GM12864 (cell line): ENCODE results near the gene TPT1.

Experiments used
- DNase-seq: peaks from one replicate; pipeline ENCODE4 v3.0.0-alpha.2; 2011; ENCODE audit warnings: low read depth
- H3K4me3 ChIP-seq: 2 replicates; pipeline ENCODE4 v1.5.1; 2011; ENCODE audit warnings: mild to moderate bottlenecking, low read depth, low read length, control low read depth
- TF ChIP-seq, protein P1 (sequence below): IDR thresholded peaks from 2 replicates; pipeline ENCODE4 v1.5.1; 2011; ENCODE audit warnings: low read depth, mild to moderate bottlenecking, moderate library complexity, low read length, control low read depth, inconsistent platforms; ENCODE audit errors: missing control alignments

TPT1 gene

GRCh38 chr13:45336025-45336800, 4.8 kb downstream of the TPT1 start:
- TF ChIP-seq, protein P1, sequence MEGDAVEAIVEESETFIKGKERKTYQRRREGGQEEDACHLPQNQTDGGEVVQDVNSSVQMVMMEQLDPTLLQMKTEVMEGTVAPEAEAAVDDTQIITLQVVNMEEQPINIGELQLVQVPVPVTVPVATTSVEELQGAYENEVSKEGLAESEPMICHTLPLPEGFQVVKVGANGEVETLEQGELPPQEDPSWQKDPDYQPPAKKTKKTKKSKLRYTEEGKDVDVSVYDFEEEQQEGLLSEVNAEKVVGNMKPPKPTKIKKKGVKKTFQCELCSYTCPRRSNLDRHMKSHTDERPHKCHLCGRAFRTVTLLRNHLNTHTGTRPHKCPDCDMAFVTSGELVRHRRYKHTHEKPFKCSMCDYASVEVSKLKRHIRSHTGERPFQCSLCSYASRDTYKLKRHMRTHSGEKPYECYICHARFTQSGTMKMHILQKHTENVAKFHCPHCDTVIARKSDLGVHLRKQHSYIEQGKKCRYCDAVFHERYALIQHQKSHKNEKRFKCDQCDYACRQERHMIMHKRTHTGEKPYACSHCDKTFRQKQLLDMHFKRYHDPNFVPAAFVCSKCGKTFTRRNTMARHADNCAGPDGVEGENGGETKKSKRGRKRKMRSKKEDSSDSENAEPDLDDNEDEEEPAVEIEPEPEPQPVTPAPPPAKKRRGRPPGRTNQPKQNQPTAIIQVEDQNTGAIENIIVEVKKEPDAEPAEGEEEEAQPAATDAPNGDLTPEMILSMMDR, result no peak
- H3K4me3 ChIP-seq, result no peak overlapping the region
- no peak for DNase-seq

DNA sequence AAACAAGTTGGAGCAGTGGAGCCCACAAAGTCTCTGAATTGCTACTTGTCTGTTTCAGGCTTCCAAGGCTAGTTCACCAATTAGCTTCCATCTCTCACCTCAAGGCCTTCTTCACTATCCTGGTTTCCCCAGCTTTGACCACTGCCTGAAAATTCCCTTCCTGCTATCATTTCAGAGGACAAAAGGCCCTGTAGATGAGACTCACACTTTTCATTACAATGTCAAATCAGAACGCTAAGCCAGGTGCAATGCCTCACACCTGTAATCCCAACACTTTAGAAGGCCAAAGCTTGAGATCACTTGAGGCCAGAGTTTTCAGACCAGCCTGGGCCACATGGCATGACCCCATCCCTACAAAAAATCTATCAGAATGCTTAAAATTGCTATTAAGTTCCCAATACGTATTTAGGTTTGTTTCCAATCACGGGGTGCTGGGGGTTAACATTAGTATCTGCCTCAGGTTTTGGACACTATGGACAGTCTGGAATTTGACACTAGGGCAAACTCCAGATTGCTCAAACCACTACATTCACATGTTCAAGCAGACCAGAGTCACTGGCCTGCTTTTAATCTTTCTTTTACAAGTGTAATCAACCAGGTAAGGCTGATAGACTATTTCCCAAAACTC, 5.5 kb downstream of the TPT1 start:
- no peak overlapping the region for H3K4me3 ChIP-seq
- DNase-seq, result no peak
- TF ChIP-seq, protein P1, result no peak

DNA sequence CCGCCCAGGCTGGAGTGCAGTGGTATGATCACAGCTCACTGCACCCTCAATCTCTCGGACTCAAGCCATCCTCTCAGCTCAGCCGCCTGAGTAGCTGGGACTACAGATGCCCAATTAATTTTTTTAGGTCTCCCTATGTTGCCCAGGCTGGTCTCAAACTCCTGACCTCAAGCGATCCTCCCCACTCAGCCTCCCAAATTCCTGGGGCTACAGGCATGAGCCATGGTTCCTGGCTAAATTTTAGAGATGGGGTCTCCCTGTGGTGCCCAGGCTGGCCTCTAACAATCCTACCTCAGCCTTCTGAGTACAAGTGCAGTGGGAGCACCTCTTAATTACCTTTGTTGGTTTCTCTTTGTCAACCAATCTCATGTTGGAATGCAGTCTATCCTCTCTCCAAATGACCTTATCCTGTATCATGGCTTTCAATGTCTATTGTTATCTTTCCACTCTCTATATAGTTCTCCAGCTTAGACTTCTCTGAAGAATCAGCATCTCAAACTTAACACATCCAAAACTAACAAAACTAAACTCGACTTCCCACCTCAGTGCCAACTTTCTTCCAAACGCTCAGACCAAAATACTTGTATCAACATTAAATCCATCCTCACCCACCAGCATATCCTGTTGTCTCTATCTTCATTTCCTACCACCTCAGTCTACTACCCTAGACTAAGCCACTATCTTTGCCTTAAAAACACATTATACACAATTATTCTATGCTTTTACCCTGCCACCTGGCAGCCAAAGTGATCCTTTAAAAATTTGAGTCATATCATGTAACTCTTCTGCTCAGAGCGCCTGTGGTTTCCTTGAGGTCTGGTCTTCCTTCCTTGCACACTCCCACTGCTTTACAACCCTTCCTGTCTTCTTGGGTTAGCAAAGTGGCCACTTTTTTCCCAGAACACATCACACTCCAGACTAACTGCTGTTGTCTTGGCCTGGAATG, 6.7 kb downstream of the TPT1 start:
- H3K4me3 ChIP-seq, result no peak overlapping the region
- TF ChIP-seq, protein P1, result no peak
- DNase-seq, result no peak

GRCh38 chr13:45333251-45333976, 7.6 kb downstream of the TPT1 start:
- H3K4me3 ChIP-seq, result no peak overlapping the region
- no peak for DNase-seq
- TF ChIP-seq, protein P1, result no peak

DNA sequence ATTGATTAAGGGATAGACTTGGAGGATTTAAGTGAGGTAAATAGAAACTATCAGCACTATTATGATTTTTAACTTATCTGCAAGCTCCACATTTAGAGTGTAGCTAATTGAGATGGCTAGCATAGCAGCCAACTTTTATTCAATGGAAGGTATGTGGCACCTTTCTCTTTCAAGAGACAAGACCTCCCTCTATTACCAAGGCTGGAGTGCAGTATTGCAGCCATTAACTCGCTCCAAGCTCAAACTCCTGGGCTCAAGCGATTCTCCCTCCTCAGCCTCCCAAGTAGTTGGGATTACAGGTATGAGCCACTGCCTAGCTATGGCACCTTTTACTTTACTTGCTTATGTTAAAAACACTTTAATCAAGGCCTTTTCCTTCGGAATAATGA, 8.2 kb downstream of the TPT1 start:
- DNase-seq, result no peak
- no peak overlapping the region for H3K4me3 ChIP-seq
- TF ChIP-seq, protein P1, result no peak

GRCh38 chr13:45332036-45332830, 8.8 kb downstream of the TPT1 start:
- TF ChIP-seq, protein P1, result no peak
- no peak for DNase-seq
- H3K4me3 ChIP-seq, result no peak overlapping the region
